H1 (cell line): Measurements from ENCODE around the gene WHAMM. TPM values are rescaled to one million over a fixed set of nuclear protein-coding genes. Genes with fewer than 3 reads are reported as not detected.

ENCODE experiments used
- CBX8 ChIP-seq: fragments of 300-800, 300-1000 bp; sonication (generic); IDR thresholded peaks from 2 replicates; pipeline ENCODE4 v1.7.1; 2016; ENCODE audit warnings: low read depth, low read length, borderline replicate concordance
- CHD7 ChIP-seq: fragments of 300-600 bp; sonication (generic); IDR thresholded peaks from 2 replicates; pipeline ENCODE4 v1.7.1; 2012; ENCODE audit warnings: low read length, moderate library complexity, mild to moderate bottlenecking, inconsistent platforms; ENCODE audit not compliant: insufficient replicate concordance
- FOSL1 ChIP-seq: IDR thresholded peaks from 2 replicates; pipeline ENCODE4 v1.6.1; 2011; ENCODE audit warnings: mild to moderate bottlenecking, low read depth, low read length, moderate library complexity; ENCODE audit not compliant: insufficient read depth
- GTF2F1 ChIP-seq: IDR thresholded peaks from 2 replicates; pipeline ENCODE4 v1.6.1; 2012; ENCODE audit warnings: low read depth, low read length, improper control_type of control experiment, borderline replicate concordance
- JUN ChIP-seq: IDR thresholded peaks from 2 replicates; pipeline ENCODE4 v1.6.1; 2011; ENCODE audit warnings: low read depth, mild to moderate bottlenecking, improper control_type of control experiment, low read length
- JUND ChIP-seq: IDR thresholded peaks from 2 replicates; pipeline ENCODE4 v1.6.1; 2011; ENCODE audit warnings: mild to moderate bottlenecking, improper control_type of control experiment, low read length
- KDM5A ChIP-seq: fragments of 200-600 bp; IDR thresholded peaks from 2 replicates; pipeline ENCODE4 v1.7.1; 2012; ENCODE audit warnings: mild to moderate bottlenecking, low read length, inconsistent platforms, mixed read lengths
- MAX ChIP-seq: IDR thresholded peaks from 2 replicates; pipeline ENCODE4 v1.6.1; 2012; ENCODE audit warnings: inconsistent platforms
- POU5F1 ChIP-seq: IDR thresholded peaks from 2 replicates; pipeline ENCODE4 v1.6.1; 2011; ENCODE audit warnings: low read depth, mild to moderate bottlenecking, low read length, moderate library complexity
- RFX5 ChIP-seq: IDR thresholded peaks from 2 replicates; pipeline ENCODE4 v1.6.1; 2011; ENCODE audit warnings: low read depth, low read length, improper control_type of control experiment, borderline replicate concordance
- polyA plus RNA-seq, 7 experiments: library from polyadenylated mRNA; depleted of rRNA in 3 of 7; stranded (reverse) in 5 of 7; unstranded in 2 of 7; fragments of >200 nt in 5 of 7; fragments of 200-250 nt in 2 of 7; gene quantifications; 1 replicate in 5 of 7; 2 replicates in 1 of 7; 4 replicates in 1 of 7; pipeline versions ENCODE4 v1.2.1 to v1.2.3, GENCODE V29; 2011 to 2013; ENCODE audit warnings: missing spikeins in 2 of 7, mixed read lengths in 2 of 7
- total RNA-seq: library from RNA; stranded (reverse); fragmentation: NEBNext Ultra II Directional; extraction: Animal tissue kit (Norgen Biotek cat#: 25700); gene quantifications from 2 replicates; pipeline ENCODE4 v1.2.1, GENCODE V29; 2021

The WHAMM gene
- total and polyA plus RNA-seq, 2 of the 8 experiments (the other 6 are each of a cell fraction or from before 2014, with no cell fraction given), result 1.1 to 3.3 TPM

- TF ChIP-seq CHD7, result no peak
- no peak for TF ChIP-seq JUND
- TF ChIP-seq RFX5, result no peak
- TF ChIP-seq GTF2F1, result no peak
- TF ChIP-seq MAX, result no peak
- no peak for TF ChIP-seq CBX8
- no peak for TF ChIP-seq FOSL1
- TF ChIP-seq POU5F1, result no peak
- TF ChIP-seq KDM5A, result no peak
- no peak for TF ChIP-seq JUN
Measured at GRCh38 chr15:82774496-82774895, 34.9 kb upstream of the WHAMM start (continued).
